GM10847 (cell line): Measurements from ENCODE around the gene YIPF3.

Source experiments
- POLR2A ChIP-seq: IDR thresholded peaks from 2 replicates; pipeline ENCODE4 v1.6.1; 2011; ENCODE audit not compliant: insufficient read length; ENCODE audit errors: extremely low read depth

Gene YIPF3

DNA sequence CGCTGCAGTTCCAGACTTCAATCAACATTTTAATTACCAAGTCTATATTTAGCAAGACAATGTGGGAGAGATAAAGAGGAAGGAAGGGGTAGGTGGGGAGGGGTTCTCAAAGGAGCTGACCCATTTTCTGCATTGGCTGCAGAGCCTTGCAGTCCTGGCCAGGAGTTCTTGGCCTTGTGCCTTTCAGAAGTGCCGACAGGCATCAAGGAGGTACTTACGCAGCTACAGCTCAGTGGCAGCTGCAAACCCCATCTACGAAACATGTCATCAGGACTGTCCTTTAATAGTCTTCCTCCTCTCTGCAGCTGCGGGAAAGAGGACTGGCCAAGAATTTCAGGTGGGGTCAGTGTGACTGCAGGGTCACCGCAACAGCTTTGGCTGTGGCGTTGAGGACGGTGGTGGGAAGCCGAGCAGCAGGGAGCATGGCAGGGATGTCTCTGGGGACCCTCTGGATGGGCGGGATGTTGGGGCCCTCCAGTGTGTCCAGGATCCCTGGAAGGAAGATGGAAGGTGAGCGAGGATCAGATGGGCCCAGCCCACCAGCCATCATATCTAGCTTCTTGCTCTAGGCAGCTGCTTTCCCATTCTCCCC, 4.8 kb downstream of the YIPF3 start:
- no peak for TF ChIP-seq POLR2A

GRCh38 chr6:43510827-43511163, 5.9 kb downstream of the YIPF3 start:
- TF ChIP-seq POLR2A = no peak

DNA sequence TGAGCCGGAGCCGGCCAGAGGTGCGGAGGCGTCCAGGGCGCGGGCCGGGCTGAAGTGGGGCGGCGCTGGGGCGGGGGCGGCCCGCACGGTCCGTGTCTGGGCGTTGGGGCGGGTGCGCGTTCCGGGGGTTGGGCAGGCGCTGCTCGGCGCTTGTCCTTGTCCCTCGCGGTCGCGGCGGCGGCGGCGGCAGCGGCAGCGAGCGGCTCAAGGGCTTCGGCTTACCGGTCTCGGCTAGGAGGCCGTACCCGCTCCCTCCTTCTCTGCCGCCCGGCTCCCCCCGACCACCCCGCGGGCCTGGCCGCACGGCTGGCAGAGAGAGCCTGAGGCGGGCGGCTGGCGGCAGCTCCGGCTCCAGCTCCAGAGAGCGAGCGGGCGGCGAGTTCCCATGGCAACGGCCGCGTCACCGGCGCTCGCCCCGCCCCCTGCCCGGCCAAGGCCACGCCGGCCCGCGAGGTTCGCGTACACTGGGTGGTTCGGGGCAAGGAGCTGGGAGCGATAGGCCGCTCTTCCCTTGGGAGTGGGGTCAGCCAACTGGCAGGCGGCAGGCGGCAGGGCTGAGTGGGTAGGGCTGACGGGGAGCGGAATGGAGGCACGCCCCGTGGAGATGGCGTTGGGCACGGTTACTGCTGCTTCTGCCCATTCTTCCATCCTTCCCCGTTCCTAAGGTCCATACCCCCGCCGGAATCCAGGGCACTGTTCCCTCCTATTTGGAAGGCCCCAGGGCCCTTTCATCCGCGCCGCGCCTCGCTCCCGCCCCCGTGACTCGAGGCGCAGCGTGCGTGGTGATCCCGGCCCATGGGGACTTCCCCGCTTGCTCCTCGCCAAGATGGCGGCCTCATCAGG, 6.5 kb downstream of the YIPF3 start, which contains the start of gene LRRC73:
TSS of gene LRRC73 (minus strand) at position 363 of the 843 bp plus-strand sequence. CDS start 561 bp downstream, outside the sequence.
- TF ChIP-seq POLR2A = no peak

DNA sequence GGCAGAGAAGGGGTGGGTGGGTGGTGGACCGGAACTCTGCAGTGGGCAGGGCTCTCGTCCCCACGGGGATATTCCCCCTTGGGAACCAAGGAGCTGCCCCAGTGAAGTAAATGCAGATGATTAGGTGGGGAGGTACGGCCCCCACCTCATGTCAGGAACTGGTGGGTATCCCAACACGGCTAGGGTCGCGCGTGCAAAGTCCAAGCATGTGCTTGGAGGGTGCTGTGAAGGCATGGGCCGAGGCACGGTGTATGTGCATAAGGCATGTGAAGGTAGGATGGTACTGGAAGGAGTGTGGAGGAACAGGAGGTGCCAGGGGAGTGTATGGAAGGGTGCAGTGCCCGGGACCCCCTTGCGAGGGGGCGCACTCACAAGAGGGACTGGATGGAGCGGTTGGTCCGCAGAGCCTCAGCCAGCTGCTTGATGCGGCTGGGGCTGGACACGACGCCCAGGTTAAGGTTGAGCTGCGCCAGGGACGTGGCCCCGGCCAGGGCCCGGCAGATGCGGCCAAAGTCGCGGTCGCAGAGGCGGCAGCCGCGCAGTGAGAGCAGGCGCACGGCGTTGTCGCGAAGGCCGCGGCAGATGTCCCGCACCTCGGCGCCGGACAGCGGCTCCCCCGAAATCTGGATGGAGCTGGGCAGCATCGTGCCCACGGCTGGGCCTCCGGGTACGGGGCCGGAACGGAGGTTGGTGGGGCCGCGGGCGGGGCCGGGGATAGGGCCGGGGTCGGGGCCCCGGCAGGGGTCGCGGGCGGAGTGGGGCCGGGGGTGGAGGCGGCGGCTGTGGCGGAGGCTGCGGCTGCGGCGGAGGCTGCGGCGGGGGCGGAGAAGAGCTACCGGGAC, 7.4 kb downstream of the YIPF3 start:
- no peak for TF ChIP-seq POLR2A

GRCh38 chr6:43508481-43509141, 8.1 kb downstream of the YIPF3 start:
- TF ChIP-seq POLR2A = no peak

DNA sequence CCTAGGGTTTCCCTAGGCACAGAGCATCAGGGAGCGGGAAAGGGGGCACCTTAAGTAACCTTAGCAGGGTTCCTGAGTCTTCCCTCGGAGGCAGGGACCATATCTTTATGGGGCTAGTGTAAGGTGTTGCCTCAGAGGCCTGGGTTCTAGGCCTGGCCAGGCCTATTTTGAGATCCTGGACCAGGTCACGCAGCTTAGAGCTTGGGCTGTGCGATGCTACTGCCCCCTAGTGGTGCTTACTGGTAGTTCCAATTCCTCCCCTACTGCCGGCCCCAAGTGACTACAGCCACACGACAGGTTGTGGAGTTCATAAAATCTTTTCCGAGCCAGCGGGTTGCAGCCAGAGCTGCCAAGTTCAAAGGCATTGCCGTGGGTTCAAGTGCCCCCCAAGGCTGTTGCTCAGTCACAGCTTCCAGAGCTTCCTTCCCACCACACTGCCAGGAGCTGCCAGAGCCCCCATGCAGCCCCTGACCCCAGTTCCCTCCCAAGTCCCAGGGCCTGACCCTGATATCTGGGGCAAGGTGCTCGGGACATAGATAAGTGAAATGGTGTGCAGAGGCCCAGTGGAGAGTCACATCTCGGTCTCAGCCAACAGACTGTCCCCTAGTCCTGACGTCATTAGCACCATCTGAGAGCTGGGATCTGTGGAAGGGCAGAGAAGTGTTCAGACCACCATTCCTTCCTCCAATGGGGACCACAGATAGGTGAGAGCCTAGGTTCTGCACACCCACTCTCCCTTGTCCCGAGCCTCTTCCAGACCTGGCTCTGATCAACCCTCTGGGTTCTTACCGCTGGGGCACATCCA, 9.9 kb downstream of the YIPF3 start:
- no peak for TF ChIP-seq POLR2A

GRCh38 chr6:43506171-43506570, 10.6 kb downstream of the YIPF3 start:
- no peak for TF ChIP-seq POLR2A

GRCh38 chr6:43505718-43506117, 11.0 kb downstream of the YIPF3 start:
- no peak for TF ChIP-seq POLR2A

GRCh38 chr6:43504756-43505593, 11.8 kb downstream of the YIPF3 start:
- no peak for TF ChIP-seq POLR2A

DNA sequence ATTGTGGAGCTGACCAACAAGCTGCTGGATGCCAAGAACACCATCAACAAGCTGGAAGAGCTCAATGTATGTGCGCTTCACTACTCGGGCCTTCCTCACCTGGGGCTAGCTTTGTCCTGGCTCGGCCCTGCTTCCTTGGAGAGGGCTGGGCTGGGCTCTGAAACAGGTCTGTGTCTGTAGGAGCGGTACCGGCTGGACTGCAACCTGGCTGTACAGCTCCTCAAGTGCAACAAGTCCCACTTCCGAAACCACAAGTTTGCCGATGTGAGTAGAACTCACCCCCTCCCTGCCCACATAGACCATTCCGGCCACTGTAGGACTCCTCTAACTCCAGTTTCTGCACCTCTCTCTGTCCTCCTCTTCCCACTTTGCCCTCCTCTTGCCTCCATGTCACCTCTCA, 13.3 kb downstream of the YIPF3 start:
- TF ChIP-seq POLR2A = no peak

DNA sequence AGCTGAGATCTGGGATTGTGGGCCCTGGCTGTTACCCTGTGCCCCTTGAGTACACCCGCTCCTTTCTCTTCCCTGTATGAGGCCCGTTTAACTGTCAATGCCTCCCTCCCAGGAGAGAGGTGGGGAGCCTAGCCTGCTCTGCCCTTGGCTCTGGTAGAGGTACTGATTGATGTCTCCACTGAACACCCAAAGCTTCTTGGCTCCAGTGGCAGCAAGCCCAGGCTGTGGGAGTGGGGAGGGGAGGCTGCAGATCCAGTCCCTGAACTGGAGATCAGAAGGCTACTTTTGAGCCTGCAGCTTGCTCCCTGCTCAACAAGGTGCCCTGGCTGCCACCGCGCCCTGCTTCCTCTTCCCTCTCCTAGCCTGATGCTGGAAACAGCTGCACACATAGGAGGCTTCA, 14.1 kb downstream of the YIPF3 start:
- TF ChIP-seq POLR2A = no peak

DNA sequence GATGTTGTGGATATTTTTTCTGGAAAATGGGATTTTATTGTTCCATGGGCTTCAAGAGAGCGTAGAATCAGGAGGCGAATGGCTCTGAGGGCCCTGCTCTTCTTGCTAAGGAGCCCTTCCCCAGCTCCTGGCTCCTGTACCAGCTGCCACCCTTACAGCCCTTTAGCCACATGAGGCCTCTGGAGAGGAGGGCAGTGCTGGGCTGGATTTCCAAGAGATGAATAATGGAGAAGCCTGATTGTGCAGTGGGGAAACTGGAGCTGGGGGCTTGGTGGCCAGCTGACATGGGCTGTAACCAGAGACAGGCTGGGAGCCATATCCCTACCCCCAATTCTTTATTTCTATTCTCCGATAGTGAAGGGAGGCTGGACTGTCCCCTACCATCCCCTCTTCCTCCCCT, 15.8 kb downstream of the YIPF3 start:
- TF ChIP-seq POLR2A = no peak

- no peak for TF ChIP-seq POLR2A
These were observed 17.5 kb downstream of the YIPF3 start for GRCh38 chr6:43499028-43499815.
